GM10248 (cell line): ENCODE data around the gene TMEM135.
"Not testable (repeated sequence)": the region's sequence is repeated elsewhere in the genome, so short reads cannot be mapped to it uniquely, and the experiment has no call there.

Experiments used
- CTCF ChIA-PET: fragments of 300-600 bp; sonication (Branson Sonifier 250); formaldehyde crosslinking; extraction: SDS; loops from one replicate; lab custom pipeline; 2021; ENCODE audit warnings: antibody characterized with exemption; lab: Yijun Ruan, JAX
- POLR2A ChIA-PET: fragments of 350-650 bp; sonication (Branson Sonifier 250); formaldehyde crosslinking; extraction: SDS; loops from one replicate; lab custom pipeline; 2020; ENCODE audit warnings: antibody characterized with exemption; lab: Yijun Ruan, JAX
- DNase-seq: peaks from one replicate; pipeline ENCODE4 v3.0.0; 2012; ENCODE audit errors: extremely low spot score
- TF ChIP-seq, protein P1 (sequence below): IDR thresholded peaks from 2 replicates; pipeline ENCODE4 v1.5.1; 2012; ENCODE audit warnings: mild to moderate bottlenecking, low read depth; ENCODE audit errors: extremely low read depth, missing control alignments, control extremely low read depth

The TMEM135 gene

DNA sequence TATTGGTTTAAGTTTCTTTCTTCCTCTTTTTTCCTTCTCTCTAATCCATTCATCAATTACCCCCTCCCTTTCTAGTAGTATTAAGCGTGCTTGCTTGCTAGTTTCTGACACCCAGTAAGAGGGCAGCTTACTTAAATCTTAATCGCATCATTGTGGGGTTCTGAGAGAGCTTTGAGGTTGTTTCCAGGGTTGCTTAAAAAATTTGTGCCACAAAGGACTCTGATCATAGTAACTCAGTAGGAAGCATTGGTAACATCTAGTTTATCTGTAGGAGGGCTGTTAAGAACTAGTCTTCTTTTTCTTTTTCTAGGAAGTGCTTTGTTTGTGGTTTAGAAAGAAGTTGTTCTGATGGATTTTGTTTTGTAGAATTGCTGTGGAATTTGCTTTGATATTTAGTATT lies 45.3 kb downstream of the TMEM135 start:
- ChIA-PET CTCF (no interaction called here), POLR2A (no interaction called here)
- no peak for DNase-seq
- TF ChIP-seq, protein P1, sequence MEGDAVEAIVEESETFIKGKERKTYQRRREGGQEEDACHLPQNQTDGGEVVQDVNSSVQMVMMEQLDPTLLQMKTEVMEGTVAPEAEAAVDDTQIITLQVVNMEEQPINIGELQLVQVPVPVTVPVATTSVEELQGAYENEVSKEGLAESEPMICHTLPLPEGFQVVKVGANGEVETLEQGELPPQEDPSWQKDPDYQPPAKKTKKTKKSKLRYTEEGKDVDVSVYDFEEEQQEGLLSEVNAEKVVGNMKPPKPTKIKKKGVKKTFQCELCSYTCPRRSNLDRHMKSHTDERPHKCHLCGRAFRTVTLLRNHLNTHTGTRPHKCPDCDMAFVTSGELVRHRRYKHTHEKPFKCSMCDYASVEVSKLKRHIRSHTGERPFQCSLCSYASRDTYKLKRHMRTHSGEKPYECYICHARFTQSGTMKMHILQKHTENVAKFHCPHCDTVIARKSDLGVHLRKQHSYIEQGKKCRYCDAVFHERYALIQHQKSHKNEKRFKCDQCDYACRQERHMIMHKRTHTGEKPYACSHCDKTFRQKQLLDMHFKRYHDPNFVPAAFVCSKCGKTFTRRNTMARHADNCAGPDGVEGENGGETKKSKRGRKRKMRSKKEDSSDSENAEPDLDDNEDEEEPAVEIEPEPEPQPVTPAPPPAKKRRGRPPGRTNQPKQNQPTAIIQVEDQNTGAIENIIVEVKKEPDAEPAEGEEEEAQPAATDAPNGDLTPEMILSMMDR: no peak

DNA sequence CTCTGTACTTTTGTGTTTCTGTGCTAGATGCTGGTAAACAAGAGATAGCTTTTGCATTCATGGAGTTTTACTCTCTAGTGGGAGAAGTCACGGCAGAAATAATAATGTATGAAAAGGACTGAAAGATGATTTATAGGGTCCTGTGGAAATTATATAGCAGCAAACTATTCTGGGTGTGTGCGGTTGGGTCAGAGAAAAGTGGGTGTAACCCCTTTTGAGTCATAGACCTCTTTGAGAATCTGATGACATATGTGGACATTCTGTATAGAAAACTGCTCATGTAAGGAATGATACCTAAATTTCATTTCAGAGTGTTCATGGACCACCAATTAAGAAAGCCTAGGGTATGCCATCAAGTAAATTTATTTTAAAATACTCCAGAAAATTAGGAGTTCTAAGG lies 54.4 kb downstream of the TMEM135 start:
- no peak for DNase-seq
- ChIA-PET CTCF (no interaction called here), POLR2A (no interaction called here)
- TF ChIP-seq, protein P1: no peak

DNA sequence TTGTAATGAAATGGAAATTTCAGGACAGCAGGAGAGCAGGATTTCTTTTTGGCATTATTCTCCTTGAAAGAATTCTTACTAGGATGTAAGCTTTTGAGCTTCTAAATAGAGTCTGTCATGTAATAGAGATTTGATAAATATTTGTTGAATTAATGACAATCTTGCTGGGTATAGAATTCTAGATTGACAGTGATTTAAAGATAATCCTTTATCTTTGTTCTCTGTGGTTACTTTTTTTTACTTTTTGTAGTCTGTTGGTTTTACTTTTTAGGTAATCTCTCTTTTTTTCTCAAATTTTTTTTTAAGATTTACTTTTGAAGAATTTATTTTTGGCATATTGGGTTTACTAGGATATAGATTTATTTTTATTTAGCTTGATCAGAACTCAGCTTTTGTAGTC lies 54.8 kb downstream of the TMEM135 start:
- no peak for DNase-seq
- TF ChIP-seq, protein P1: no peak
- POLR2A ChIA-PET: no interaction called here
- CTCF ChIA-PET: no interaction called here

DNA sequence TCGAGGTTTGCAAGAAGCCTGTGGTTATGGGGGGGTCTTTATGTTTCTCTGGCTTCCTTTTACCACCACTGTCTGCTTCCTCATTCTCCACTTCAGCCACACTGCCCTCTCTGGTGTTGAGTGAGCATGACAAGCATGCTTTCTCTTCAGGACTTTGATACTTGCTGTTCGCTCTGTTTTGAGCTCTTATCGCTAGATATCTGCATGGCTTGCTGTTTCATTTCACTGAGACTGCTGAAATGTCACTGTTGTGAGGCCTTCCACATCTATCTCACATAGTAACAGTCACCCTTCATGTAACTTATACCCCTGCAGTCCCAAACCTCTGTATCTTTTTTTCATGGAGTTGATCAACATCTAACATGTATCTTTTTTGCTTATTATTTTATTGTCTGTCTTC lies 59.8 kb downstream of the TMEM135 start:
- peak; percentile 66 for DNase-seq
- CTCF ChIA-PET: interaction anchor here (0.7 to 1.8 kb wide), 13 partner anchors 8 to 63 kb away, joined by 3 to 9 read pairs (median 4); no protein-coding TSS in a partner anchor
- TF ChIP-seq, protein P1: peak; percentile 49
- POLR2A ChIA-PET: no interaction called here

DNA sequence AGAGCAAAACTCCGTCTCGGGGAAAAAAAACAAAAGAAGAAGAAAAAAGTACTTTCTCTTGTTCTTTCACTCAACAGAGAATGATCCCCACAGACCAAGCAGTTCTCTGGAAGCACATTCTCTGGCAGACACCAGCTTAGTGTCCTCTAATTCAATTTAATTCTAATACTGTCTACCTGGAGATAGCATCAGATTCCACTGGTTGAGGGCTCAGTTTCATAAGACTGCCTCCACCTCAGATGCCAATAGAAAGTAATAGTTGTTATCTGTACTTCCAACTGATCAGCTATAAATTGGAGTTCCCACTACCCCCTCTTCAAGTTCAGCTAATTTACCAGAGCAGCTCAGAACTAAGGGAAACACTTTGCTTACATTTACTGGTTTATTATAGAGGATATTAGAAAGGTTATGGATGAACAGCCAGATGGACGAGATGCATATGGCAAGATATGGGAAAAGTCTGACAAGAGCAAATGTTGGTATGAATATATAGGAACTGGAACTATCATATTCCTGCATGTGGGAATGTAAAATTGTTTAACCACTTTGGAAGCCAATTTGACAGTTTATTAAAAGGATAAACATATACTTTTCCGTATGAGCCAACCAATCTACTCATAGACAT lies 64.3 kb downstream of the TMEM135 start:
- ChIA-PET POLR2A (no interaction called here), CTCF (no interaction called here)
- no peak for DNase-seq
- TF ChIP-seq, protein P1: no peak

DNA sequence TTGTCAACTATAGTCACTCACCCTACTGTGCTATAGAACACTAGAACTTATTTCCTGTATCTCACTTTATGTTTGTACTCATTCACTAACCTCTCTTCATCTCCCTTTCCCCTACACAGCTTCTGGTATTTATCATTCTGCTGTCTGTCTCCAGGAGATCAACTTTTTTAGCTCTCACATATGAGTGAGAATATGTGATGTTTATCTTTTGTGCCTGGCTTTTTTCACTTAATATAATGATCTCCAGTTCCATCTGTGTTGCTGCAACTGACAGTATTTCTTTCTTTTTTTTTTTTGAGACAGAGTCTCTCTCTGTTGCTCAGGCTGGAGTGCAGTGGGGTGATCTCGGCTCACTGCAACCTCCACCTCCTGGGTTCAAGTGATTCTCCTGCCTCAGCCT lies 68.1 kb downstream of the TMEM135 start:
- CTCF ChIA-PET: interaction anchor here (1.1 kb wide), 2 partner anchors 9 to 66 kb away, joined by 3 to 4 read pairs; no protein-coding TSS in a partner anchor
- POLR2A ChIA-PET, DNase-seq: not testable (repeated sequence)

DNA sequence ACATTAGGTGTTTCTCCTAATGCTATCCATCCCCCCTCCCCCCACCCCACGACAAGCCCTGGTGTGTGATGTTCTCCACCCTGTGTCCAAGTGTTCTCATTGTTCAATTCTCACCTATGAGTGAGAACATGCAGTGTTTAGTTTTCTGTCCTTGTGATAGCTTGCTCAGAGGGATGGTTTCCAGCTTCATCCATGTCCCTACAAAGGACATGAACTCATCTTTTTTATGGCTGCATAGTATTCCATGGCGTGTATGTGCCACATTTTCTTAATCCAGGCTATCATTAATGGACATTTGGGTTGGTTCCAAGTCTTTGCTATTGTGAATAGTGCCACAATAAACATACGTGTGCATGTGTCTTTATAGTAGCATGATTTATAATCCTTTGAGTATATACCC lies 69.6 kb downstream of the TMEM135 start:
- DNase-seq, POLR2A ChIA-PET, CTCF ChIA-PET: not testable (repeated sequence)

DNA sequence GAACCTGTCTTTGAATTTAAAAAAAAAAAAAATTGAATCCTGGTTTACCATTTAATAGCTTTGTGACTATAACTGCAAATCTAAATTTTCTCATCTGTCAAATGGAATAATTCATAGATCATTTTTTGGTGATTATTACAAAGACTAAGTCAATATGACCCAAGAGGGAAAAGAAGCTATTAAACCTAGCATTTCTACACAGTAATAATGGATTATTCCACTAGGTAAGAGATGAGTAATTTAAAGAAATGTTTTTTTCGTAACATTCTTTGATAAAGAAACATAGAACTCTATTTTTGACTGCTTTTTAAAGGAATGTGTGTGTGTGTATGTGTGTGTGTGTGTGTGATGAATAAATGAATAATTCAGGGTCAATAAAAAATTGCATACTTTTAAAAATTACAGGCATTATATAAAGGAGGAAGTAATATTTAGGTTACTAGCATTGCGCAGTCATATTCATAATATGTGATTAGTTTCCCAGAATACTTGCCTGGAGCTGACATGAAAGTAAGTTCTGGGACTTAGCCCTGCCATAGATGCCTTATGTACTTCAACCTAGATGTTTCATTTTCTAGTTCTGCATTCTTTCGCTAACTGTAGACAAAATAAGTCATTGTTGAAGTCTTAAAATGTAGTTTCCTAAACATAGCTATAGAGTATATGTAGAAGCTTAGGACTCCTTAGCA lies 72.9 kb downstream of the TMEM135 start:
- POLR2A ChIA-PET: no interaction called here
- no peak for DNase-seq
- CTCF ChIA-PET: interaction anchor here (0.8 to 2.6 kb wide), 4 partner anchors 9 to 31 kb away, joined by 3 to 9 read pairs (median 5); no protein-coding TSS in a partner anchor
- TF ChIP-seq, protein P1: no peak
